Measurements from ENCODE around the gene PMPCA. TPM values are rescaled to one million over a fixed set of nuclear protein-coding genes. Genes with fewer than 3 reads are reported as not detected.

The PMPCA gene
- total and polyA plus RNA-seq, 2 of the 8 experiments (the other 6 are each of a cell fraction or from before 2014, with no cell fraction given): 60.0 to 88.2 TPM

DNA sequence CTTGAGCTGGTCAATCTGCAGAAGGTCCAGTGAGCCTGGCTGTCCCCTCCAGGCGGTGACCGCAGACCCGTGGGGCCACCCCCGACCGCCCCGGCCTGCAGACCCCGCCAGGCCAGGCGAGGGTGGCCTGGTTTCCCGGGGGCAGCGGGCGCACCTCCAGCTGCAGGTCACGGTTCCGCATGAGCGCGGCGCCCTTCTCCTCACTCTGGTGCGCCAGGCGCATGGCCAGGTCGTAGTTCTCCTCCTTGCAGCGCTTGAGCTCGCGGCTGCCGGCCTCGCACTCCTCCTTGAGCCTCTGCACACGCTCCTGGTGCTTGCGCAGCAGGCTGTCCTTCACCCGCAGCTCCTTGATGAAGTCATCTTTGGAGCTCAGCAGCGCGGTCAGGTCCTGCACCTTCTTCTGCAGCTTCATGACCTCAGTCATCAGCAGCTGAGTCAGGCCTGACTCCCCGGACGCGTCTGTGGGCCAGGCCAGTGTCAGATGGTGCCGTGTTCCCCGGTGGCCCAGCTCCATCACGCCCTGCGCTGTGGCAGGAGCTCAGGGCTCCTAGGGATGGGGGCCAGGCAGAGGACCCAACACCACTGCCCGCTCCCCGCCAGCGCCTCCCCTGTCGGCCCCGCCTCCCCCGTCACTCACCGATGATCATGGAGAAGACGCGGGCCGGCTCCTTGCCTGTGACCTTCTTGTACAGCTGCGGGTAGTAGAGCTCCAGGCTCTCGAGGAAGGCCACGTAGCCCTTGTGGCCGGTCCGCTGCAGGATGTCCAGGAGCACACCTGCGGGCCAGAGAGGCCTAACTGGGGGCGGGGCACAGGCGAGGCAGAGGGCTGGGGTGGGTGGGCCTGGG is 39.5 kb upstream of the PMPCA start (continued):
- no peak for TF ChIP-seq CBX8 (IDR thresholded peaks at IDR 0.05; ENCODE audit: borderline replicate concordance, low read depth, low read length)

All from H1 (cell line).